DMS114 treated with DMSO at 0.1 percent for 48 hours (cell line): ENCODE data around the gene CALCOCO1.

Source experiments
- DNase-seq: peaks from one replicate; lab custom pipeline; 2025; ENCODE audit not compliant: unreplicated experiment; lab: John Stamatoyannopoulos, UW

The CALCOCO1 gene

GRCh38 chr12:53752192-53752601 is 24.9 kb upstream of the CALCOCO1 start:
- no peak for DNase-seq

- no peak for DNase-seq
Measured at GRCh38 chr12:53751336-53752191, 24.3 kb upstream of the CALCOCO1 start, which contains the start of gene CISTR. Gene CISTR, minus strand, starts transcription at chr12:53751979.

GRCh38 chr12:53750812-53751335 is 23.6 kb upstream of the CALCOCO1 start:
- no peak for DNase-seq

GRCh38 chr12:53749986-53750811 is 22.9 kb upstream of the CALCOCO1 start:
- DNase-seq = no peak

- no peak for DNase-seq
Measured at GRCh38 chr12:53748072-53748840, 21.0 kb upstream of the CALCOCO1 start.

GRCh38 chr12:53747095-53747494 is 19.8 kb upstream of the CALCOCO1 start:
- DNase-seq = no peak

- peak; percentile 86 for DNase-seq
Measured at GRCh38 chr12:53746592-53747092, 19.4 kb upstream of the CALCOCO1 start.

GRCh38 chr12:53744751-53745150 is 17.5 kb upstream of the CALCOCO1 start:
- no peak for DNase-seq

GRCh38 chr12:53744130-53744441 is 16.8 kb upstream of the CALCOCO1 start:
- no peak for DNase-seq

- DNase-seq = peak; percentile 57
Measured at GRCh38 chr12:53743266-53744129, 16.2 kb upstream of the CALCOCO1 start.

- no peak for DNase-seq
Measured at GRCh38 chr12:53740130-53740491, 12.9 kb upstream of the CALCOCO1 start.

- DNase-seq = no peak
Measured at GRCh38 chr12:53739214-53740129, 12.2 kb upstream of the CALCOCO1 start.

- no peak for DNase-seq
Measured at GRCh38 chr12:53738406-53739213, 11.4 kb upstream of the CALCOCO1 start.

- DNase-seq = no peak
Measured at GRCh38 chr12:53737951-53738405, 10.7 kb upstream of the CALCOCO1 start.

GRCh38 chr12:53737093-53737808 is 10.0 kb upstream of the CALCOCO1 start:
- DNase-seq = no peak

- DNase-seq = no peak
Measured at GRCh38 chr12:53736592-53736991, 9.3 kb upstream of the CALCOCO1 start.

- no peak for DNase-seq
Measured at GRCh38 chr12:53735556-53735955, 8.3 kb upstream of the CALCOCO1 start.
